ENCODE data around the gene REPS1. TPM values are rescaled to one million over a fixed set of nuclear protein-coding genes. Genes with fewer than 3 reads are reported as not detected.

Gene REPS1
- total and polyA plus RNA-seq, 7 donors: 13.0 to 23.9 (median 17.2) TPM

DNA sequence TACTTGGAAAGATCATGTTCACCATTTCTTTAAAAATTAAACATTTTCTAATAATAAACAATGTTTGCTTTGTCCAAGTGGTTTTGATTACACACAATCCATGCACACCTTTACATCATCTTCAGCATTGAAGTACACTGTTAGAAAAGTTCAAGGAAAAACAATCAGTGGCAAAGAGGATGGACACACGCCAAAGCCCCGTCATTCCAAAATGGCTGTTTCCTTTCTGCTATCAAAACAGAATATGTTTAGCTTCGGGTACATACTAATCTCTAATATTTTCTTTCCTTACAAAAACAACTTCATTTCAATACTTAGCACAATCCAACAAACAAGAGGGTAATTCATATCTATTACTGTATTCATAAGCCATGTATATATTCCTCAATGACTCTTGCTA is 24.5 kb downstream of the REPS1 start:
- DNase-seq: no peak
- no peaks in the 10 kb centered on the region for H3K36me3 ChIP-seq (ENCODE audit: insufficient read depth in 1 of 2, low read depth in 1 of 2)
- no peak for ATAC-seq
- H3K27ac ChIP-seq: no peak overlapping the region
- no peaks in the 10 kb centered on the region for H3K9me3 ChIP-seq
- intact Hi-C loops (cut with DNase I): no loop called here
- H3K4me3 ChIP-seq: no peak overlapping the region
- TF ChIP-seq, protein P1, sequence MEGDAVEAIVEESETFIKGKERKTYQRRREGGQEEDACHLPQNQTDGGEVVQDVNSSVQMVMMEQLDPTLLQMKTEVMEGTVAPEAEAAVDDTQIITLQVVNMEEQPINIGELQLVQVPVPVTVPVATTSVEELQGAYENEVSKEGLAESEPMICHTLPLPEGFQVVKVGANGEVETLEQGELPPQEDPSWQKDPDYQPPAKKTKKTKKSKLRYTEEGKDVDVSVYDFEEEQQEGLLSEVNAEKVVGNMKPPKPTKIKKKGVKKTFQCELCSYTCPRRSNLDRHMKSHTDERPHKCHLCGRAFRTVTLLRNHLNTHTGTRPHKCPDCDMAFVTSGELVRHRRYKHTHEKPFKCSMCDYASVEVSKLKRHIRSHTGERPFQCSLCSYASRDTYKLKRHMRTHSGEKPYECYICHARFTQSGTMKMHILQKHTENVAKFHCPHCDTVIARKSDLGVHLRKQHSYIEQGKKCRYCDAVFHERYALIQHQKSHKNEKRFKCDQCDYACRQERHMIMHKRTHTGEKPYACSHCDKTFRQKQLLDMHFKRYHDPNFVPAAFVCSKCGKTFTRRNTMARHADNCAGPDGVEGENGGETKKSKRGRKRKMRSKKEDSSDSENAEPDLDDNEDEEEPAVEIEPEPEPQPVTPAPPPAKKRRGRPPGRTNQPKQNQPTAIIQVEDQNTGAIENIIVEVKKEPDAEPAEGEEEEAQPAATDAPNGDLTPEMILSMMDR (IDR thresholded peaks at IDR 0.05): no peak
- peaks cover 11% of the 10 kb centered on the region for H3K4me1 ChIP-seq
- 67 to 85% (median 69%) methylated on average over 3 of the region's 3 CpGs for WGBS, 3 donors
- H3K27me3 ChIP-seq (ENCODE audit: insufficient read depth in 3 of 3, low read length in 2 of 3): no peaks in the 10 kb centered on the region

DNA sequence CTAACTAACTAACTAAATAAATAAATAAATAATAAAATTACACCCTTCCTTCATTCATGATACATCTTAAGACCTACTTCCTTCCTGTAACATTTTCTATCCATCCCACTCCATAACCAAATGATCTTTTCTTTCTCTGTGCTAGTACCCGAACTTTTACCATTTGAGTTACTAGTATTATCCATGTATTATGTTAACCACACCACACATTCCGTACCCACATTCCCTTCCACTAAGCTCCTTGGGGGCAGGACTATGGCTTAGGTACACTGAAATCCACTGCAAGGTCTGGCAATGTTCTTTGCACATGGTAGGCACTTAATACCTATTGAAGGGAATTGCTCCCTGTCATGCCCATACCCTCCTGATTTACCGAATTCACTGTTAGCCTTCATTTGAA is 24.9 kb downstream of the REPS1 start:
- intact Hi-C loops (cut with DNase I): no loop called here
- ATAC-seq (no peak), DNase-seq (no peak)
- no peaks in the 10 kb centered on the region for H3K27me3 ChIP-seq (ENCODE audit: insufficient read depth in 3 of 3, low read length in 2 of 3)
- 95 to 99% (median 96%) methylated on average over 3 of the region's 3 CpGs for WGBS, 3 donors
- H3K27ac ChIP-seq: no peak overlapping the region
- H3K9me3 ChIP-seq: no peaks in the 10 kb centered on the region
- no peaks in the 10 kb centered on the region for H3K36me3 ChIP-seq (ENCODE audit: insufficient read depth in 1 of 2, low read depth in 1 of 2)
- no peak overlapping the region for H3K4me3 ChIP-seq
- peaks cover 14% of the 10 kb centered on the region for H3K4me1 ChIP-seq
- TF ChIP-seq, protein P1 (IDR thresholded peaks at IDR 0.05): no peak

DNA sequence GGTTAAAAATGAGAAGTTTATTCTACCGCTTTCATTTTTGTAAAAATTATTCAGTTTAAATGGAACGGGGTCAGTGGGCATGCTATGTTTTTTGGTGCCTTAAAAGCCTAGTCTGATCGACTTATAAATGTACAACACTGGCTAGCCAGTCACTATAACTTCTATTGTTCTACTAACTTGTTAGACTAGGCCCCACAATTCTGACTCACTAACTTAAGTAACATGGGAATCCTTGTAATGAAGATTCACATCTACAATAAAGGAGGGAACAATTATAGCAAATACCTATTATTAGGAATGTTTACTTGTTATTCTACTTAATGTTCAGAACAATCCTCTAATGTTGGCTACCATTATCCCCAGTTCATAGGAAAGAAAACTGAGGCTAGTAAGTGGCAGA is 28.5 kb downstream of the REPS1 start:
- H3K9me3 ChIP-seq: no peaks in the 10 kb centered on the region
- DNase-seq (no peak), ATAC-seq (no peak)
- no peaks in the 10 kb centered on the region for H3K27me3 ChIP-seq (ENCODE audit: insufficient read depth in 3 of 3, low read length in 2 of 3)
- H3K27ac ChIP-seq: no peak overlapping the region
- H3K4me3 ChIP-seq: no peak overlapping the region
- intact Hi-C loops (cut with DNase I): no loop called here
- TF ChIP-seq, protein P1 (IDR thresholded peaks at IDR 0.05): no peak
- H3K36me3 ChIP-seq (ENCODE audit: insufficient read depth in 1 of 2, low read depth in 1 of 2): no peaks in the 10 kb centered on the region
- peaks cover 20% of the 10 kb centered on the region for H3K4me1 ChIP-seq
- 70 to 87% (median 78%) methylated on average over 3 of the region's 3 CpGs for WGBS, 3 donors

DNA sequence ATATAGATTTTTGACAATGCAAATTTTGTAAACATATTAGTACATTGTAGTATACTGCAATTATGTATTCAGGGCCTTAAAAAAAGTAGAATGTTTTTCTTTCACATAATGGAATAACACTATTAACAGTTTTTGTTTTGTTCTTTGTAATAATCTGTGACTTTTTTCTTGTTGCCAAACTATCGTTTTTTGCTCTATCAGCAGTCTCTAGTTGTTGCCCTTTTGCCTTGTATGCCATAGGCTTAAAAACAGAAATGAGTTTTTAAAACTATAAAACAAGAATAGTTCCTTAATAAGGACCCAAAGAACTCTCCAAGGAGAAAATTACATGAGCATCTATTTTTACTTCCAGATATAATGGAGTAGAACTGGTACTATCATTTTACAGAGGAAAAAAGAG is 29.5 kb downstream of the REPS1 start:
- intact Hi-C loops (cut with DNase I): no loop called here
- Histone ChIP-seq H3K9me3 (peaks cover 3% of the 10 kb centered on the region), H3K27me3 (ENCODE audit: insufficient read depth in 3 of 3, low read length in 2 of 3) (no peaks in the 10 kb centered on the region), H3K4me1 (peaks cover 14% of the 10 kb centered on the region), H3K4me3 (no peak overlapping the region), H3K36me3 (ENCODE audit: insufficient read depth in 1 of 2, low read depth in 1 of 2) (no peaks in the 10 kb centered on the region), H3K27ac (no peak overlapping the region)
- WGBS, 3 donors: 26 to 57% (median 34%) methylated on average over 1 of the region's 1 CpG
- DNase-seq (no peak), ATAC-seq (no peak)
- TF ChIP-seq, protein P1 (IDR thresholded peaks at IDR 0.05): no peak

DNA sequence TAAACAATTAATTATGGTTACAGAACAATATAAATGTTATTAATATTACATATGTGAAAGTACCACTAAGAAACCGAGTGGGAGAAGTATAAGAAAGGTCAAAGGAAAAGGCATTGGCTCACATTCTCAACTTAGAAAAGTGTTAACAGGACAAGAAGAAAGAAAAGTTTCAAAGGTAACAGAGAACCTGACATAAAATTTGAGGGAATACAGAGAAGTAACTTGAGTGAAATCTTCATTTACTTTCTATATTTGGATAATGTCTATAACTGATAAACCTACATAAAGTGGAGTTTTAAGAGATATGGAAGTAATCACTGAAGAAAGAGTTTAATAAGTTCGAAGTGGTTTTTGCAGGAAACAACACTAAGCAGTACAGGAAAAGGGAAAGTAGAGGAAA is 30.1 kb downstream of the REPS1 start:
- H3K9me3 ChIP-seq: peaks cover 3% of the 10 kb centered on the region
- ATAC-seq (no peak), DNase-seq (no peak)
- peaks cover 14% of the 10 kb centered on the region for H3K4me1 ChIP-seq
- no peak overlapping the region for H3K4me3 ChIP-seq
- no peaks in the 10 kb centered on the region for H3K27me3 ChIP-seq (ENCODE audit: insufficient read depth in 3 of 3, low read length in 2 of 3)
- H3K27ac ChIP-seq: no peak overlapping the region
- WGBS, 3 donors: 45 to 56% (median 47%) methylated on average over 2 of the region's 2 CpGs
- TF ChIP-seq, protein P1 (IDR thresholded peaks at IDR 0.05): no peak
- intact Hi-C loops (cut with DNase I): no loop called here
- H3K36me3 ChIP-seq (ENCODE audit: insufficient read depth in 1 of 2, low read depth in 1 of 2): no peaks in the 10 kb centered on the region
